ENCODE data around the gene RPLP2.

GRCh38 chr11:787084-787675, 22.6 kb upstream of the RPLP2 start:
- no peak for TF ChIP-seq POLR2AphosphoS5 (IDR thresholded peaks at IDR 0.05; ENCODE audit: low read depth)
- TF ChIP-seq CTCF (IDR thresholded peaks at IDR 0.05; ENCODE audit: insufficient read depth, low read length): no peak
- TF ChIP-seq REST (IDR thresholded peaks at IDR 0.05; ENCODE audit: insufficient replicate concordance, low read depth): no peak
- TF ChIP-seq GABPA (IDR thresholded peaks at IDR 0.05; ENCODE audit: low read depth): no peak
- no peak for TF ChIP-seq SPI1 (IDR thresholded peaks at IDR 0.05; ENCODE audit: borderline replicate concordance, low read depth)

Data from HL-60 (cell line).